ENCODE data around the gene WDR13.
"Not testable (repeated sequence)": the region's sequence is repeated elsewhere in the genome, so short reads cannot be mapped to it uniquely, and the experiment has no call there.

WDR13 gene

DNA sequence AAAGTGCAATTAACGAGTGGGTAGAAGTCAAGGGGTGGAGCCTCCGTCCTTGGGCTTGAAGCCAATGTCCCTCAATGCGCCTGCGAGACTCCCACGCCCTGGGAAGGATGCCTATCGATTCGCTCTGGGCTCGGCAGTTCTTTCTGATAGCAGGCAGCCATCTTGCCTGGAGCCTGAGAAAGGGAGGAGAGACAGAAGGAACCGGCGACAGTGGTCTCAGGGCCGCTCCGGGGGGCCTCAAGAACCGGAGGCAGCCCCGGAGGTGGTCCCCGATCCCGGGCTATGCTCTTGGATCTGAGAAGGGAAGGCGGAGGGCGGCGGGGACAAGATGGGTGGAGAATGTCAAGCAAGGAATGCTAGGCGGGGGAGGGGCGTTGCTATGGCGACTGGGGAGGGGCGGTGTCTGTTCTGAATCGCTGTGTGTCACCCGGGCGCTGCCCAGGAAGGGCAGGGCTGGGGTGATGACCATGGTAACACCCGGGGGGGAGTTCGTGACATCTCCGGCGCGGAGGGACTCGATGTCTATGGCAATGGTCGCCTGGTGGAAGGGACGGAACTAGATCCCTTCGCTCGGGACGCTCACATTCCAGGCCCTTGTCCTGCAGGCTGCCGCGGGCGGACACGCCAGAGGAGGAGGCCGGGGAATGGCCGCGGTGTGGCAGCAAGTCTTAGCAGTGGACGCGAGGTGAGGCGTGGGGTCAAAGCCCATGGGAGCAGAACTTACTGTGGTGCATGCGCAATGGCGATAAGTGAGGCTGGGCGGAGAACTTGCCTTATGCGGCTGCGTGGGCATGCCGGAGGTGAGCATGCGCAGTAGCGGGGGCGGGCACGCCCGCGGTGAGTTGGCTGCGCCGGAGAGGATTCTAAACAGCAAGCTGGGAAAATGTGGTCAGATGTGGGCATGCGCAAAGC is at the start of gene WDR13:
Gene WDR13, plus strand, starts transcription at position 140 of the 912 bp plus-strand sequence. Its CDS starts 505 bp downstream, at position 645.
- DNase-seq, result peak; percentile 83

DNA sequence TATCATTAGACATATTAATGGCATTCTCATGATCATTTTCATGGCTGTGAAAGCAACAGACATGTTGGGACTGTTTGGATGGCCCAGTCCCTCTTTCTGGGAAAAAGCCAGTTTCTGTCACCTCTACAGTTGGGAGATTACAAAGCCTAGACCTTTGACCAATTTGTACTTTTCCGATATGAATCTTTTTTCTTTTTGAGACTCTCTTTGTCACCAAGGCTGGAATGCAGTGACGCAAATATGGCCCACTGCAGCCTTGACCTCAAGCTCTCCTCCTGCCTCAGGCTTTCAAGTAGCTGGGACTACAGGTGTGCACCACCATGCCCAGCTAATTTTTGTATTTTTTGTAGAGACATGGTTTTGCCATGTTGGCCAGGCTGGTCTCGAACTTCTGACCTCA is 48.4 kb upstream of the WDR13 start:
- DNase-seq, result no peak

DNA sequence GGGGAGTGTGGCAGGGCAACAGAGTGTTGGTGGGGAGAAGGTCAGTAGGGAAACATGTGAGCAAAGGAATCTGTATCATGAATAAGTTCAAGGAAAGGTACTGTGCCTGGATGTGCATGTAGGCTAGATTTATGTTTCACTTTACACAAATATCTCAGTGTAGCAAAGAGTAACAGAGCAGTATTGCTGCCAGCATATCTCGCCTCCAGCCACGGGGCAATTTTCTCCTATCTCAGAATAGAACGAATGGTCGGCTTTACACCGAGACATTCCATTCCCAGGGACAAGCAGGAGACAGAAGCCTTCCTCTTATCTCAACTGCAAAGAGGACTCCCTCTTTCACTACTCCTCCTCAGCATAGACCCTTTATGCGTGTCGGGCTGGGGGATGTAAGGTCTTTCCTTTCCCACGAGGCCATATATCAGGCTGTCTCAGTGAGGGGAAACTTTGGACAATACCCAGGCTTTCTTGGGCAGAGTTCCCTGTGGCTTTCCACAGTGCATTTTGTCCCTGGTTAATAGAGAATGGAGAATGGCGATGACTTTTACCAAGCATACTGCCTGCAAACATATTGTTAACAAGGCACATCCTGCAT is 41.5 kb upstream of the WDR13 start:
- not testable (repeated sequence) for DNase-seq

DNA sequence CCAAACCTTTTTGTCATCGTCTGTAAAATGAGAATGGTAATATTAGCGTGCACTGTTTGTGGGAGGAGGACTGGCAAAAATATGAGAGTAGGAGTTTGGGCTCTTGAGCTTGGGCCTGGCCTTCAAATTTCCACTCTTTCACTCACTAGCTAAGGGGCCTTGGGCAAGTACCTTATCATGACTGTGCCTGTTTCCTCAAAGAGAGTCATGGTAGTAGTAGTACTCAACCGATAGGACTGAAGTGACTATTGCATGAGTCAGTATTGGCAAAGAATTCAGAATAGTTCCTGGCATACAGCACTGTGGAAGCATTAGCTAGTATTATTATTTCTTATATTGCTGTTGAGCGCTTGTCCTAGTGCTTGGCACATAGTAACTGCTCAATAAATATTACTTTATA is 39.0 kb upstream of the WDR13 start:
- DNase-seq, result no peak

DNA sequence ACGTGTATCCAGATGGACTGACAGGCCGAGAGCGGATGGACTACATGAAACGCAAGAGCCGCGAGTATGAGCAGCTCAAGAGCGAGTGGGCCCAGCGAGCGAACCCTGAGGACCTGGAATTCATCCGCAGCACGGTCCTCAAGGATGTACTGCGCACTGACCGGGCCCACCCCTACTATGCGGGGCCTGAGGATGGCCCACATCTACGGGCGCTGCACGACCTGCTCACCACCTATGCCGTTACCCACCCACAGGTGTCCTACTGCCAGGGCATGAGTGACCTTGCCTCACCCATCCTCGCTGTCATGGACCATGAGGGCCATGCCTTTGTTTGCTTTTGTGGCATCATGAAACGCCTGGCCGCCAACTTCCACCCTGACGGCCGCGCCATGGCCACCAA is 37.7 kb upstream of the WDR13 start:
- no peak for DNase-seq

DNA sequence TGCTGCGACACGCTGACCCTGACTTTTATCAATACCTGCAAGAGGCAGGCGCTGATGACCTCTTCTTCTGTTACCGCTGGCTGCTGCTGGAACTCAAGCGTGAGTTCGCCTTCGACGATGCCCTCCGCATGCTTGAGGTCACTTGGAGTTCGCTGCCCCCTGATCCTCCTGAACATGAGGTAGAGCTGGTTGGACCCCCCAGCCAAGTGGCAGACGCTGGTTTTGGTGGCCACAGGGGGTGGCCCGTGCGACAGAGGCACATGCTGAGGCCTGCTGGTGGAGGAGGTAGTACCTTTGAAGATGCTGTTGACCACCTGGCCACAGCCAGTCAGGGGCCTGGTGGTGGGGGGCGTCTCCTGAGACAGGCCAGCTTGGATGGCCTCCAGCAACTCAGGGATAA is 37.2 kb upstream of the WDR13 start:
- DNase-seq, result no peak

DNA sequence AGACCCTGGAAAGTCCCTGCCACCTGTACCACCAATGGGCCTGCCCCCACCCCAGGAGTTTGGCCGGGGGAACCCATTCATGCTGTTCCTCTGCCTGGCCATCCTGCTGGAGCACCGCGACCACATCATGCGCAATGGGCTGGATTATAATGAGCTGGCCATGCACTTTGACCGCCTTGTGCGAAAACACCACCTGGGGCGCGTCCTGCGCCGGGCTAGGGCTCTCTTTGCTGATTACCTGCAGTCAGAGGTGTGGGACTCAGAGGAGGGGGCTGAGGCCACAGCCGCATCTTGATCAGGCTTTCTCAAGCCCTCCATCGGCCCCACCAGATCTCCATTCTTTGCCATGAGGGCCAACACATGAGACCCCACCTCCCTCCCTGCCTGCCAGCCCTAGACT is 36.6 kb upstream of the WDR13 start:
- no peak for DNase-seq

DNA sequence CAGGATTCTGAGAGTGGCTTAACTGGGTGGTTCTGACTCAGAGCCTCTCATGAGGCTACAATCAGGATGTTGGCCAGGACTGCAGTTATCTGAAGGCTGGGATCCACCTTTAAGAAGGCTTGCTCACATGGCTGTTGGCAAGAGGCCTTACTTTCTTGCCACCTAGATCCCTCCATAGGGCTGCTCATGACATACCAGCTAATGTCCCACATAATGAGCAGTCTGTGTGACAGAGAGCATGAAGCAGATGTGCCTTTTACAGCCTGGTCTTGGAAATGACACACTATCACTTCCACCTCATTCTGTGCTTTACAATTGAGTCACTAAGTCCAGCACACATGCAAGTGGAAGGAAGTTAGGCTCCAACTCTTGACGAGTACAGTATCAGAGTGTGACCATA is 27.3 kb upstream of the WDR13 start:
- no peak for DNase-seq

DNA sequence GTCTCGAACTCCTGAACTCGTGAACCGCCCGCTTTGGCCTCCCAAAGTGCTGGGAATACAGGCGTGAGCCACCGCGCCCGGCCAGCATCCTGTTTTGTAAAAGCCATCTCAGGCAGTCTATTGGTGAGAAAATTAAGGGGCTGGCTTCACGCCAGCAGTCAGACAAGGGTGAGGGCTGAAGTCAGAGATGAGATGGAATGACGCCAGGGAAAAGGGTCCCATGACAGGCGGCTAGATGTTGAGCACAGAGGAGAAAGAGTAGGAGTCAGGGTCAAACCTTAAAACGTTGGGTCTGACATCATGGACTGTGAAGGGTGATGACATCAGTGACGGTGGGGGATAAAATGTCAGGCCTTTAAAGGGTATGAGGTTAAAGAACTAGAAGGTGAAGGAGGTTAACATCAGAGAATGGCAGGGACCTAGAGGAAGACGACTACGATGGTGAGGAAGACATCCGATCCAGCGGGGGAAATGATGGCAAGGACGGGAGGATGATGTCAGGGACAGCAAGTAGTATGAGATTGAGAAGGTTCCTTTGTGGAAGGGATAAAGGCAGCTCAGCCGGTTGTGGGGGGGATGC is 23.5 kb upstream of the WDR13 start:
- no peak for DNase-seq

DNA sequence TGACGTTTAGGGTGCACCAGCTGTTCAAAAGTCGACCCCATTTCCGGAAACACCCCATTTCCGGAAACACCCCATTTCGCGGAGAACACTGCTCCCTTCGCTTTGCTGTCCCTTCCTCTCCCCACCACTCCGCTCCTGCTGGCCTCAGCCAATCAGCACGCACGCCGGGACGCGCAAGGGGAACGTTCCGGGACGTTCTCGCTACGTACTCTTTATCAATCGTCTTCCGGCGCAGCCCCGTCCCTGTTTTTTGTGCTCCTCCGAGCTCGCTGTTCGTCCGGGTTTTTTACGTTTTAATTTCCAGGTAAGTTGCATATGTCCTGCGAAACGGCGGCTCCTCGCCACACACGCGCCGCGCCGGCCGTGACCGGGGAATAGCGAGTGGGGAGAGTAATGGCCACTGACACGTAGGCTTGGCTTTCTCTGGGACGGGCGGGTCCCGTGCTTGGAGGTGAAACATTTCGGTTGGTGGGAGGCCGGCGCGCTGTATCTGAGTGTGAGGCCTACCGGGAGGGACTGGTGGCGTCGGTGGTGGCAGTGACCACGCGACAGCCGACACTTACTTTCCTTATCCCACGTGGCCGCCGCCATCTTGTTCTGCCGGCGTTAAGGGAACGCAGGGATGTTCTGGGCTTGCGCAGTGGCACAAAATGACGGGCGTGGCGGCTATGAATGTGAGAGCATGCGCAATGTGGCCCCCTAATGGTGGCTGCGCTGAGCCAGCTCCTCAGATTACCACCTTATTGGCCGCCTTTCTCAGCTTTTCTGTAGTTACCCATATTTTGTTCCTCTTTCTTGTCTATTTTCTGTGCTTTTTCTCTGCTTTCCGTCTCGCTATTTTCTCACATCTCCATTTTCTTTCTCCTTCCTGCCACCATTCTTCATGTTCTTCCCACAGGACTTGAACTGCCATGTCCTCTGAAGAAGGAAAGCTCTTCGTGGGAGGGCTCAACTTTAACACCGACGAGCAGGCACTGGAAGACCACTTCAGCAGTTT is 22.7 kb upstream of the WDR13 start, which contains the start of gene RBM3:
Gene RBM3, plus strand, starts transcription at position 215 of the 997 bp plus-strand sequence. Its CDS starts 697 bp downstream, at position 912.
- DNase-seq, result peak; percentile 82

DNA sequence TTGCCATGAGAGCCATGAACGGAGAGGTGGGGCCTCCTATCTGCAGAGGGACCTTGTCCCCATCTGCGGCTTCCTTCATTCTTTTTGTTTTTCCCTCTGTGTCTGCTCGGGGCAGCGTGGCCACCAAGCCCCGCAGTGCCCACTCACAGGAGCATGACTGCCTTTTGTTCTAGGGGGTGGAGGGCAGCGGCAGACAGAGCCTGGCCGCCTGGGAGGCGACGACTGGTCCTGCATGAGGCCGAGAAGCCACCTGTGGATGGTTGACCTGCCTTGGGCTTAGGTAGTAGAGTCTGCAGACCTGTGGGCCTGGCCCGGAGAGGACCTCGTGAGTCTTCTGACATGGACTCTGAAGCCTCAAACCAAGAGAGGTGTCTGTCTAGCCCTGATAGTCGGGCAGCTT is 21.6 kb upstream of the WDR13 start:
- no peak for DNase-seq

DNA sequence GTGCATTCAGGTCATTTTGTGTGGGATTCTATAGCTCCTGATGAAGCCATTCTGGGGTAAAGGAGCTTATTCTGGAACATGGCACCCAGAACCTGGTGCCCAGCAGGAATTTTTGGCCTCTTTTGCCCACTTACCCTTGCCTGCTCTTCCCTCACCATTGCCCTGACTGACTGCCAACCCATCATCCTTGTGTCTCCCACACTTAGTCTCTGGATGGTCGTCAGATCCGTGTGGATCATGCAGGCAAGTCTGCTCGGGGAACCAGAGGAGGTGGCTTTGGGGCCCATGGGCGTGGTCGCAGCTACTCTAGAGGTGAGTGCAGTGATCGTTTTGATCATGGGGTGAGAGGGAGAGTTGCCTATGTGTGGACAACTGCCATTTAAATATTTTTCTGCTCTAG is 21.2 kb upstream of the WDR13 start:
- DNase-seq, result no peak

DNA sequence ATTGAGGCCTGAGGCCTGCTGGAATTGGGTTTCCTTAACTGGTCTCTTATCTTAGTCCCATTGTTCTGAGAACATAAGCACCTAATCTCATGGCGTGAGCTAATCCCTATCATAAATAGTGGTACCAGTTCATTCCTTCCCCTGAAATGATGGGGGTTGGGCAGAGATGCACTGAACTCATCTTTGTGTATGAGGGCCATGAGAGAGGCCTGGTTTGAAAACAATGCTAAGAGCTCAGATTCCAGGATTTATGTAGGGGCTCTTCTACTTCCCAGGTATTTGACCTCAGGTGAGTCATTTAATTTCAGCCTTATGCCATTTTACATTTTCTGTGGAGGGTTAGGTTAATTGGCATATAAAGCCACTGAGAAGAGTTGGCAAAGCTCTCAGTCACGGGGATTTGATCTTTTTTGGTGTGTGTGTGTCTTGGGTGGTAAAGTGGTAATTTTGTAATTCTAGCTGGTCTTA is 18.6 kb upstream of the WDR13 start:
- DNase-seq, result no peak

DNA sequence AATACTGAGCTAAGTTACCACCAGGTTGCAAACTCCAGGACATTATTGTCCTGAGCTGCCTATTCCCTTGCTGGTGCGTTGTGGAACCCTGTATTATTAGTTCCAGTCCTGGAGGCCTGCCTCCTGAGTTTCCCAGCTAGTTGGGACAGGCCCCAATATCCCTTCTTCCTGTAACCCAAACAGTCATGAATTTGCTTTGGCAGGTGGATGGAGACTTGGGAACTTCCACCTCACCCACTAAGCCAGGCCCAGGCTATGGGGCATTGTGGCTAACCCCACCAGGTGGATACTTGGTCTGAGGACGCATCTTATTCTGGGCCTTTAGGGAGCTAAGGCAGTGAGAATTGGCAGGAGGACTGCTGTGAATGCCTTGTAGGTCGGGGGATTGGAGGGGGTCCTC is 18.0 kb upstream of the WDR13 start:
- DNase-seq, result no peak

DNA sequence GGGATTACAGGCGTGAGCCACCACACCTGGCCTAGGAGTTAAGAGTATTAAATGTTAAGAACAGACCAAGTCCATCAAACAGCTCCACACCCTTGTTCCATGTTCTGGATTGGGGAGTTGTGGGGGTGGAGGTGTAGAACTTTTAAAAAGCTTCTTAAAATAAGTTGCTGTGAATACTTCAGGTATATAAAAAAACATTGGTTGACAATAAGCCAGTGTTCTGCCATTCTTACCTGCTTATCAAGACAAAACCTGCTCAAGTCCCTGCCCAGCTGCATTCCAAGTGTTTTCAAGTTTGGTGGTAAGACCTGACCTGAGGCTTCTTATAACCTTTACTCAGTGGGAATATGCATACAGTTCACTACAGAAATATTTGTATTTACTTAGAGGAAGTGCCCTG is 16.6 kb upstream of the WDR13 start:
- no peak for DNase-seq

DNA sequence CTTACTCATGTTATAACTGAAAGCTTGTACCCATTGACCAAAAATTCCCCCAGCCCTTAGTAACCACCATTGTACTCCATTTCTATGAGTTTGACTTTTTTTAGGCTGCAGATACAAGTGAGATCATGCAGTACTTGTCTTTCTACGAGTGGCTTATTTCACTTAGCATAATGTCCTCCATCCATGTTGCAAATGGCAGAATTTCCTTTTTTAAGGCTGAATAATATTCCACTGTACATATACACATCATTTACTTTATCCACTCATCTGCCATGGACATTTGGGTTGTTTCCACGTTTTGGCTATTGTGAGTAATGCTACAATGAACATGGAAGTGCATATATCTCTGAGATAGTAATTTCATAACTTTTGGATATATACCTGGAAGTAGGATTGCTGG is 12.6 kb upstream of the WDR13 start:
- DNase-seq, result no peak

DNA sequence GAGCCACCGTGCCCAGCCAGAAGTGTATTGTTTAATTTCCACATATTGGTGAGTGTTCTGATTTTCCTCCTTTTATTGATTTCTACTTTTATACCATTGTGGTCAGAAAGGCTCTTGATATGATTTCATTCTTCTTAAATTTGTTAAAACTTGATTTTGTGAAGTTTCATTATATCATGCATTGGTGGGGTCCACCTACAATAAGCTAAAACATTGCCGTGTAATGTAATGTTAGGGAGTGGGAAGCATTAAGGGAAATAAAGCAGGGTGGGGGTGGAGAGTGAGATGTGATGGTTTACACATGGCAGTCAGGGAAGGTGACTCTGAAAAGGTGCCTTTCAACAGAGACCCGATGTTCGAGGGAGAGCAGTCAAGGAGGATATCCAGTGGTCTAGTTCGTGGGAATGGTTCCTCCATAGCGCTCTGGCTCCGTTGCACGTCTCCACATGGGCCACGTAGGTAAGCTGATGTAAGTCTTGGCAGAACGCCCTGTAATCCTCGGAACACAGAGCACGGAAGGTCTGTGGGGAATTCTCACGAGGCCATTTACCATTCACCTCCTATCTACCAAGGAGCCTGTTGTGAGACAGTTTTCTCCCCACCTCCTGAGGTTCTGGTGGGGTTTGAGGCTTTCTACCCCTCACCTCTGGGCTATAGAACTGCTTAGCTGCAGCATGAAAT is 7.7 kb upstream of the WDR13 start:
- no peak for DNase-seq

DNA sequence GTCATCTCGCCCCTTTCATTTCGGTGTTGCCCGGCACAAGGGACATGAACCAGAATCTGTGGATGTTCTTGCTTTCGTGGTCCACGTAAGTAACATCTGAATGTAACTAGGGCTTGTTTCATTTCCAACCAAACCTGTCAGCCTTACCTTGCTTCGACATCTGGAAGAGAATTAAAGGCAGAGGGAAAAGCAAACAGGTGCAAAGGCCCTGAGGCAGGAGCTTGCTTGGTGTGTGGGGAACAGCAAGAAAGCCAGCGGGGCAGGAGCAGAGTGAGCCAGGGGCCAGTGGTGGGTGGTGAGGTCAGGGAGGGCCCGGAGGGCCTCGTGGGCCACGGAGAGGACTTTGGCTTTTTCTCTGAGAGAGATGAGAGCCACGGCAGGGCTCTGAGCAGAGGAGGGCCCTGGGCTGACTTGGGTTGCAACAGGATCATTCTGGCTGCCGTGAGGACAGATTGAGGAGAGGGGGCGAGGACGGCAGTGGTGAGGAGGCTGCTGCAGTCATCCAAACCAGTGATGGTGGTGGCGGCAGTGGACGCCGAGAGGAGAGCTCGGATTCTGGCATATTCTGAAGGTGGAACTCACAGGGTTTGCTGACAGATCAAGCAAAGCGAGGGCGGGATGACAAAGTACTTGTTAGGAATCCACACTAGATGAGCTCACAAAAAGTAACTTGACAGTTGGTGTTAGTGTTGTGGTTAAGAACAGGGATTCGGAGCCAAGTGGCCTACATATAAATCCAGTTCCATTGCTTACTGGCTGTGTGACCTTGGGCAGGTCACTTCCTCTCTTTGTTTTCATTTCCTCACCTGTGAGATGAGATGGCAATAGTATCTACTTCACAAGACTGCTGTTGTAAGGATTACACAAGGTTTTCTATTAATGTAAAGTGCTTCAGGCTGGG is 6.8 kb upstream of the WDR13 start:
- DNase-seq, result no peak

DNA sequence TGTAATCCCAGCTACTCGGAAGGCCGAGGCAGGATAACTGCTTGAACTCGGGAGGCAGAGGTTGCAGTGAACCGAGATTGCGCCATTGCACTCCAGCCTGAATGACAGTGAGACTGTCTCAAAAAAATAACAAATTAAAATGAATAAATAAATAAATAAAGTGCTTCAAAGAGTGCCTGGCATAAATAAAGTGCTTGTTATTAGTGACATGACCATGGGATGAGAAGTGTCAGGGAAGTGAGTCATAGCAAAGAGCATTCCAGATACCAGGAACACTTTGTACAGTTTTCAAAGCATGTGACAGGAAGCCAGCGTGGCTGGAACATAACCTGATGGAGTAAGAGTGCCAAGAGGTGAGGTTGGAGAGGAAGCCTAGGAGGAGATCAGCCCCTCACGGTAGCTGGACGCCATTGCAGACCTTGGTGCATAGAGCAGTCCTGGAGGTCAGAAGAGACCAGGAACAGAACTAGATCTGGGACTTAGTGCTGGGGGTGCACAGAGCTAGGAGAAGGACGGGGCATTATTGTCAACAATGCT is 6.0 kb upstream of the WDR13 start:
- no peak for DNase-seq

DNA sequence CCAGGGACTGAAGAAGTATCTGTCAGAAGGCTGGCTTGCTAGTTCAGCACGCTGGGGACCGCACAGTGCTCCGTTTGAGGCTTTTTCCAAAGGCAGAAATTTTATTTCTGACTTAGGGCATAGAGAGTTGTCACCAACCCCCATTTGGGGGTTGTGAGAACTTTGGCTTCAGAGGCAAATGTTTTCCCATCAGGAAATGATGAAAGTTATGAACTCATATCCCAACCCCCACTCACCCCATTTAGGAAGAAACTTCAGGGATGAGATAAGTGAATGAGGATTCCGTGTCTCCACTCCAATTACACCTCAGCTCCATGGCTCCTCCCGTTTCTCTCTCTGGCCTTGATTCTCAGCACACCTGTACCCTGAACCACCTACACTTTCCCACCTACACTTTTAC is 4.3 kb upstream of the WDR13 start:
- DNase-seq, result no peak

DNA sequence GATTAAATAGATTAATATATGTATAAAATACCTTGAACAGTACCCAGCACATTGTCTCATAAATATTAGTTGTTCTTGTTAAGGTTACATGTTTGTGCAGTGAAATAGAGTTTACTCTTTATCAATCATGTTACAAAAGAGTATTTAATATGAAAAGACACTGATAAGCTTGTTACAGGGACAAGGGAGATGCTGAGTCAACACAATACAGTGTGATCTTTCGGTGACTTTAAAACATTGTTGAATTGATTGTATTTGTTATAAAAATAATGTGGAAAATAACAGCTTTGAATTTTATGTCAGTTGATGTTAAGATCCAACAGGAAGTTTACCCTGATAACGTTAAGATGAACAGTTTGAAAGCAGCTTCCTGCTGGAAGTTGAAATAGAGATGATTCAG is 1.4 kb upstream of the WDR13 start:
- no peak for DNase-seq

Measured in stimulated activated CD4-positive, alpha-beta T cell treated with anti-CD3 and anti-CD28 coated beads, Interleukin-12 subunit alpha, Interleukin-12 subunit beta, amount 100 ng/mL, for 4 hours (primary cell).